NOMO-1 treated with dmso at 0.1 percent for 144 hours (cell line): Measurements from ENCODE around the gene FGF4.

Experiments
- DNase-seq: peaks from one replicate; lab custom pipeline; 2025; ENCODE audit not compliant: unreplicated experiment; lab: John Stamatoyannopoulos, UW

Gene FGF4

GRCh38 chr11:69808667-69809086, 33.5 kb upstream of the FGF4 start:
- no peak for DNase-seq

- DNase-seq = no peak
Observed at GRCh38 chr11:69807106-69807815, 32.1 kb upstream of the FGF4 start.

GRCh38 chr11:69804769-69805508, 29.8 kb upstream of the FGF4 start:
- no peak for DNase-seq

- DNase-seq = no peak
Observed at GRCh38 chr11:69803604-69804218, 28.6 kb upstream of the FGF4 start.

- DNase-seq = no peak
Observed at GRCh38 chr11:69803022-69803421, 27.9 kb upstream of the FGF4 start.

- no peak for DNase-seq
Observed at GRCh38 chr11:69802590-69802989, 27.4 kb upstream of the FGF4 start.

GRCh38 chr11:69801513-69802335, 26.6 kb upstream of the FGF4 start:
- no peak for DNase-seq

GRCh38 chr11:69800278-69800677, 25.1 kb upstream of the FGF4 start:
- DNase-seq = no peak

GRCh38 chr11:69799582-69799981, 24.4 kb upstream of the FGF4 start:
- DNase-seq = no peak

GRCh38 chr11:69799097-69799496, 24.0 kb upstream of the FGF4 start:
- no peak for DNase-seq

GRCh38 chr11:69797737-69798528, 22.8 kb upstream of the FGF4 start:
- no peak for DNase-seq

- no peak for DNase-seq
Observed at GRCh38 chr11:69797156-69797555, 22.0 kb upstream of the FGF4 start.

- no peak for DNase-seq
Observed at GRCh38 chr11:69796063-69796462, 20.9 kb upstream of the FGF4 start.

GRCh38 chr11:69791276-69792180, 16.4 kb upstream of the FGF4 start:
- no peak for DNase-seq

GRCh38 chr11:69788956-69789355, 13.8 kb upstream of the FGF4 start:
- DNase-seq = no peak

- DNase-seq = no peak
Observed at GRCh38 chr11:69787906-69788305, 12.8 kb upstream of the FGF4 start.

GRCh38 chr11:69787457-69787856, 12.3 kb upstream of the FGF4 start:
- no peak for DNase-seq

GRCh38 chr11:69781241-69781640, 6.1 kb upstream of the FGF4 start:
- DNase-seq = no peak

GRCh38 chr11:69778373-69778772, 3.2 kb upstream of the FGF4 start:
- DNase-seq = no peak
